ENCODE results near the gene DLD.
"Not testable (repeated sequence)": the region's sequence is repeated elsewhere in the genome, so short reads cannot be mapped to it uniquely, and the experiment has no call there.

Gene DLD

GRCh38 chr7:107874605-107875446, 16.2 kb upstream of the DLD start:
- FAIRE-seq, result peak; percentile 80

- FAIRE-seq, result no peak
Observed at GRCh38 chr7:107876916-107877315, 14.1 kb upstream of the DLD start.

DNA sequence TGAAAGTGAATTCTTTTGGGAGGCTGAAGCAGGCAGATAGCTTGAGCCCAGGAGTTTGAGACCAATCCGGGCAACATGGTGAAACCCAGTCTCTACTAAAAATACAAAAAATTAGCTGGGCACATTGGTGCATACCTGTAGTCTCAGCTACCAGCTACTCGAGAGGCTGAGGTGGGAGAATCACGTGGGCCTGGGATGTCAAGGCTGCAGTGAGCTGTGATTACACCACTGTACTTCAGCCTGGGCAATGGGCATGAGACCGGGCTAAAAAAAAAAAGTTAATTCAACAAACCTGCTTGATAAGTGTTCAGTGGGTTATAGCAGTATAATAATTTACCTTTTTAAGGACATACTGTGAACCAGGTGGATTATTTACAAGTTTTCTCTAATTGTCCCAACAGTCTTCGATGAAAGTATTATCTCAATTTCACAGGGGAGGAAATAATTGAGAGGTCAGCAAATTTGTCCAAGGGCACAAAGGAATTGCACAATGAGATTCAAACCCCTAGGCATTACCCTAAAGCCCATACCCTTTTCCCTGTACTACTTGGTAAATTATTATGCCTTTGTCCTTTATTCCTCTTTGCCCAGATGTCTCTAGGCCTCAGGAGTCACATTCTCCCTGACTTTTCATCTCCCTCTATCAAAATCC, 13.1 kb upstream of the DLD start:
- no peak for FAIRE-seq

- FAIRE-seq, result no peak
Observed at GRCh38 chr7:107878636-107879035, 12.3 kb upstream of the DLD start.

DNA sequence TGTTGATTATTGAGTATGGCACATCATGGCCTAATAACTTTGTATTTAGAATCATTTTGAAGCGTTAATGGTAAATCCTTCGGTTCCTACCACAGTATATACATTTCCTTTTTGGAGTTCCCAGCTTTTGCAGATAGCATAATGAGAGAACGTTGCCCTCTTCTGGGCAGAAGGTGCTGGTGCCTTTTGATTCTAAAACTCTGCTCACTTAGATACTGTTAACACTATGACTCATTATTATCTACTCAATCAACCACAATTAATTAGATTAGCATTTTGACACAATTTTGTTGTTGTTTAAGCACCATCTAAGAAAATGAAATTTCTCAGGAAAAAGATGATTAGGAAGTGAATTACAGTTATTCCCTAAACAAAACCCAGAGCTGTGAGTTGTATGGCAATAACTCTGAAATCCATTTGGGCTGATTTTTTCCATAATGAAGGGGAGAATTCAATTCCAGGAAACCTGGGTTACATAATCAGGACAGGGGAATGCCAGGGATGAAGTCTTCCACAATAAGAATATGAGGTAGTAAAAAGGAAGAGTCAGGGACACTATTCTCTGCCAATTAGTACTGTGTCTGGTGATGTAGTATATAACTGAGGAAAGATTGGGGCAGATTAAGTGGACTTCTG, 11.5 kb upstream of the DLD start:
- FAIRE-seq, result peak; percentile 89

GRCh38 chr7:107882766-107883165, 8.2 kb upstream of the DLD start:
- no peak for FAIRE-seq

DNA sequence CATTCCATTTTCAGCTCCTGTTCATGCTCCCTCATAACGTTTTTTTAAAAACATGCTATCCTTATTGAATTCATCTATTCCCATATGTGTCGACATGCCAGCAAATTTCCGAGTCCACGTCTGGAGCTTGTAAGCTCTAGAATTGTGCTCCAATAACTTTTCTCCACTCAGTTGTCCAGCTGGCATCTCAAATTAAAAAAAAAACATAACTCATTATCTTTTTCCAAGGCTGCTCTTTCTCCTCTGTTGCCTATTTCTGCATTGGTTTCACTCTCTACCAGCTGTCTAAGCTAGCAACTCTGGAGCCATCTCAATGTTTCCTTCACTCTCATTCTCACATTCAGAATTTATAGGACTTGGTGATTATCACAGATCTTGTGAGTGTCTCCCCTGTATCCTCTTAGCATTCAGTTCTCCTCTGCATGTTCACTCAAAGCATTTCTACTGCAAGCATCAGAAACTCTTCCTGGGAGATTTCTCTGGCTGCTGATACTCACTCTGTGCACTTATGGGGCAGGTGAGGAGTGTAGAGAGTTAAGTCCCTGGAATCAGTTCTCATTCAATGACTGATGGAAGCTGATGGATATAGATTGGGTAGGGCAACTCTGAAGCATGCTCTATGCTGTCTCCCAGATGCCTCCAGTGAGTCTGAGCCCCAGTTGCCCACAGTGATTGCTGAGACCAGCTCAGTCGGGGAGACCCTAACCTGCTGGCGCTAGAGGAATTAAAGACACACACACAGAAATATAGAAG, 6.7 kb upstream of the DLD start:
- FAIRE-seq, result no peak

GRCh38 chr7:107887827-107888226, 3.2 kb upstream of the DLD start:
- not testable (repeated sequence) for FAIRE-seq

DNA sequence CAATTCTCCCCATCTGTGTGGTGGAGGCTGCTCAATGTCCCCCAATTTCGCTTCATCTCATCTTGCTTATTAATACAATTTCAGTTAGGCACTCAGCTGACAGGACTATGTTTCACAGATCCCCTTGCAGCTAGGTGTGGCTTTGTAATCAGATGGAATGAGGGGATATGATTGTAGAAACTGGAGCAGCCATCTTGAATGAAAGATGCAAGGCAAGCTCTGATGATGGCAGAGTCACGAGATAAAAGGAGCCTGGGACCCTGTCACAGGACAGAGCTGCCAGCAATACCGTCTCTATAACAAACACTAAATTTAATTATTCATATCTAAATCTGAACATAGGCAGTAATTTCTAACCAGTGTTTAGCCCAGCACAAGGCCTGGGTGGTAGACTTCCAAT, 991 bp upstream of the DLD start:
- FAIRE-seq, result no peak

DNA sequence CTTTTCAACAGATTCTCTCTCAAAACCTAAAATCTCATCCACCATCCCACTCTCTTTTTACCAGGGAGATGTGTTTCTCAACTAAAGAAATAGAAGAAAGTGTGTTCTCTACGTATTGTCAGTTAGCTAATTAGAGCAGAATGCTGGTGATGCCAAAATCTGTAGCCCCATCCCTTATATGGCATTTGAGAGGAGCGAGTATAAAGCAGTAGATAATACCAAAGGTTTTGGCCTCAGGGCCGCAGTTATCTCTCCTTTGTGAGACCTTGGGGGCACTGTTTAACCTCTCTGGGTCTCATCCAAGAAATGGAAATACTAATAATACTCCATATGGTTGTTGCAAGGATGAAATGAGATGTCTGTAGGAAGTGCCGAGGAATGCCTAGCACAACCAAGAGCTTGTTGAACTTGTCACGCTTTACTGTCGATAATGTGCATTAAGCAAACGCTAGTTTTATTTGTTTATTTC, 456 bp upstream of the DLD start:
- no peak for FAIRE-seq

- FAIRE-seq, result no peak
Observed at GRCh38 chr7:107891636-107892366, 818 bp downstream of the DLD start.

DNA sequence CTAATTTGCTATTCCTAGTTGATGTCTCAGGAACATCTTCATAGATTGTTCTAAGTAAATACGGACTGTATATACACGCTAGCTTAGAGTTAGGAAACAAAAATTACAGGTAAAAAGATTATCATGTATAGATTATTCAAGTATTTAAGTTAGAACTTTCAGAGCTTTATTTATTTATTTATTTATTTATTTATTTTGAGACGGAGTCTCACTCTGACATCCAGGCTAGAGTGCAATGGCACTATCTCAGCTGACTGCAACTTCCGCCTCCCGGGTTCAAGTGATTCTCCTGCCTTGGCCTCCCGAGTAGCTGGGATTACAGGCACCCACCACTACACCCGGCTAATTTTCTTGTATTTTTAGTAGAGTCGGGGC, 1.4 kb downstream of the DLD start:
- not testable (repeated sequence) for FAIRE-seq

- FAIRE-seq, result no peak
Observed at GRCh38 chr7:107898997-107899594, 8.1 kb downstream of the DLD start.

DNA sequence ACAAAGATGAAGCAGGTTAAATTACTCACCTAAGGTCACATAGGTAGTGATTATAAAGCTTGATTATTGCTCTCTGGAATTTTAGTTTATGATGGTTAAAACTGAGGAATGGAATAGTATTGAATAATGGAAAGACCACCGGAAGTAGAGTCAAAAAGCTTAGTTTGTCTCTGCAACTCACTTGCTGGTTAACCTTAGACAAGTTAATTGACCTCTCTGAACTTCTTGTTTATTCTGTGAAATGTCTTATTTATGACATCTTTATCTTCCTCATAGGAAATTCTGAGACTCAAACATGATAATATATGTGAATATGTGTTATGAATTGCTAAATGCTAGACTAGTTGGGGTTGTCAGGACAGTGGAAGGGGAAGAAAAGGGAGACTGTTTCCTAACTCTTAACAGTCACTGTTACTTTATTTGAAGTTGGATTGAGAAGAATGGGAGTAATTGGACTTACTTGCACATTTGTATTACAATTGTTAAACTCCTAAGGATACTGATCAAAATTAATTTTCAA, 9.6 kb downstream of the DLD start:
- FAIRE-seq, result no peak

DNA sequence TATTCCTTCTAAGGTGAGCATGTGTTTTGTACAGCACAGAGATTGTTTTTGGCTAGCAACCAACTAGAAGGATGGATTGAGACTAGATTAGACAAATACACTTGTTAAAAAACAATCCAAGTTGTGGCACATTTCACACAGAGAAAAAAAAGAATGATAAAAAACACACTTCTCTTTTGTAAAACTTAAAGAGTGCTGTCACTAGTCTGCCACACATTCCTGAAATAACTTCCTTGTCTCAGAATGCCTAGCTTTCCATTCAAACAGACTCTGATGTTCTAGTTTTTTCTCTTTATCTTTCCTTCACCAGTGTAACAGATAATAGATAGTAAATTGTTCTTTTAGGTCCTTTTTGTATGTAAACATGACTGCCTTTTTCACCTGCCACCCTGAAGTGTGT, 11.4 kb downstream of the DLD start:
- no peak for FAIRE-seq

GRCh38 chr7:107907790-107908189, 16.8 kb downstream of the DLD start:
- FAIRE-seq, result no peak

DNA sequence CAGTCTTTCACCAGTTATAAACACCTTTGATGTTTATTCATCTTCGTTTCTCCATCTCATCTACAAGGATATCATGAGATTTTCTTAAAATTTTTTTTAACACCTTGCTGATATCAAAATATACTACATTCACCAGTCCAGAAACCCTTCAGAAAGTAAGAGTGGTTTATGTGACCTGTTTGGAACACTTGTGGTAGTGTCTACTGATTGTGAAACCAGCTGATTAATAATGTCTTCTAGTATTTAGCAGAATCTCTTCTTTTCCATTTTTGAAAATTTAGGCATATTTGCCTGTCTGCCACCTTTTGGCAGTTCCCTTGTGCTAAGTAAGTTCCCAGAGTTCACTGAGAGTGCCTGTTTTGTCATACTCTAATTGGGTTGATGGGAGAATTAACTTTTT, 18.5 kb downstream of the DLD start:
- FAIRE-seq, result no peak

GRCh38 chr7:107911981-107912380, 21.0 kb downstream of the DLD start:
- no peak for FAIRE-seq

- FAIRE-seq, result no peak
Observed at GRCh38 chr7:107913851-107914250, 22.9 kb downstream of the DLD start.

- no peak for FAIRE-seq
Observed at GRCh38 chr7:107914831-107915230, 23.8 kb downstream of the DLD start.

GRCh38 chr7:107915541-107915940, 24.6 kb downstream of the DLD start:
- FAIRE-seq, result no peak

Data from TTC549 (cell line).